ENCODE data around the gene ARHGEF28. TPM values are rescaled to one million over a fixed set of nuclear protein-coding genes. Genes with fewer than 3 reads are reported as not detected.

The ARHGEF28 gene
- total and polyA plus RNA-seq, 4 donors, result 4.8 to 27.8 (median 12.7) TPM

GRCh38 chr5:73672132-73672531 lies 46.1 kb downstream of the ARHGEF28 start:
- Histone ChIP-seq H3K27me3 (ENCODE audit: control insufficient read depth in 1 of 2, insufficient read depth in 2 of 2, low read length in 1 of 2) (no peaks in the 10 kb centered on the region), H3K27ac (ENCODE audit: low read depth in 1 of 2, low read length in 2 of 2) (no peak overlapping the region), H3K36me3 (ENCODE audit: control insufficient read depth in 1 of 2, insufficient read depth in 2 of 2, low read length in 1 of 2) (no peaks in the 10 kb centered on the region), H3K4me3 (ENCODE audit: low read length in 2 of 2) (no peak overlapping the region), H3K9me3 (ENCODE audit: control insufficient read depth, low read length) (no peaks in the 10 kb centered on the region), H3K4me1 (ENCODE audit: control insufficient read depth in 1 of 2, insufficient read depth in 2 of 2, low read length in 2 of 2) (peaks cover 8 to 14% of the 10 kb centered on the region in 2 donors)
- no peak for ATAC-seq (ENCODE audit: low FRiP score)
- intact Hi-C loops (cut with DNase I), result loop anchor here in 1 of 2 donors (5.0 to 10.0 kb wide), 2 partner anchors 45 to 73 kb away; partner anchors contain the start of gene ARHGEF28
- no peak for DNase-seq
- WGBS, 2 donors, result 66 to 69% methylated on average over 2 of the region's 2 CpGs

GRCh38 chr5:73673161-73673591 lies 47.2 kb downstream of the ARHGEF28 start:
- intact Hi-C loops (cut with DNase I), result loop anchor here in 1 of 2 donors (5.0 to 10.0 kb wide), 2 partner anchors 46 to 72 kb away; partner anchors contain the start of gene ARHGEF28
- no peak overlapping the region for H3K4me3 ChIP-seq (ENCODE audit: low read length in 2 of 2)
- H3K4me1 ChIP-seq (ENCODE audit: control insufficient read depth in 1 of 2, insufficient read depth in 2 of 2, low read length in 2 of 2), result peaks cover 8 to 14% of the 10 kb centered on the region in 2 donors
- no peak for DNase-seq
- no peaks in the 10 kb centered on the region for H3K36me3 ChIP-seq (ENCODE audit: control insufficient read depth in 1 of 2, insufficient read depth in 2 of 2, low read length in 1 of 2)
- peak overlapping the region; percentile 33 to 57 for H3K27ac ChIP-seq (ENCODE audit: low read depth in 1 of 2, low read length in 2 of 2)
- H3K9me3 ChIP-seq (ENCODE audit: control insufficient read depth, low read length), result no peaks in the 10 kb centered on the region
- H3K27me3 ChIP-seq (ENCODE audit: control insufficient read depth in 1 of 2, insufficient read depth in 2 of 2, low read length in 1 of 2), result no peaks in the 10 kb centered on the region
- ATAC-seq (ENCODE audit: low FRiP score), result no peak

- no peaks in the 10 kb centered on the region for H3K36me3 ChIP-seq (ENCODE audit: control insufficient read depth in 1 of 2, insufficient read depth in 2 of 2, low read length in 1 of 2)
- ATAC-seq (ENCODE audit: low FRiP score) (no peak), DNase-seq (no peak)
- H3K4me3 ChIP-seq (ENCODE audit: low read length in 2 of 2), result no peak overlapping the region
- H3K9me3 ChIP-seq (ENCODE audit: control insufficient read depth, low read length), result no peaks in the 10 kb centered on the region
- intact Hi-C loops (cut with DNase I), result loop anchor here in 1 of 2 donors (5.0 to 10.0 kb wide), 2 partner anchors 47 to 70 kb away; partner anchors contain the start of gene ARHGEF28
- peak overlapping the region in 1 of 2 donors; percentile 60 for H3K27ac ChIP-seq (ENCODE audit: low read depth in 1 of 2, low read length in 2 of 2)
- no peaks in the 10 kb centered on the region for H3K27me3 ChIP-seq (ENCODE audit: control insufficient read depth in 1 of 2, insufficient read depth in 2 of 2, low read length in 1 of 2)
- peaks cover 8 to 9% of the 10 kb centered on the region in 2 donors for H3K4me1 ChIP-seq (ENCODE audit: control insufficient read depth in 1 of 2, insufficient read depth in 2 of 2, low read length in 2 of 2)
- 70 to 78% methylated on average over 2 of the region's 2 CpGs for WGBS, 2 donors
Observed at GRCh38 chr5:73674669-73675004, 48.6 kb downstream of the ARHGEF28 start.

- Histone ChIP-seq H3K4me3 (ENCODE audit: low read length in 2 of 2) (no peak overlapping the region), H3K36me3 (ENCODE audit: control insufficient read depth in 1 of 2, insufficient read depth in 2 of 2, low read length in 1 of 2) (no peaks in the 10 kb centered on the region), H3K27me3 (ENCODE audit: control insufficient read depth in 1 of 2, insufficient read depth in 2 of 2, low read length in 1 of 2) (no peaks in the 10 kb centered on the region), H3K27ac (ENCODE audit: low read depth in 1 of 2, low read length in 2 of 2) (no peak overlapping the region), H3K4me1 (ENCODE audit: control insufficient read depth in 1 of 2, insufficient read depth in 2 of 2, low read length in 2 of 2) (peaks cover 4 to 6% of the 10 kb centered on the region in 2 donors), H3K9me3 (ENCODE audit: control insufficient read depth, low read length) (no peaks in the 10 kb centered on the region)
- intact Hi-C loops (cut with DNase I), result loop anchor here in 1 of 2 donors (10.0 kb wide), 1 partner anchor 66 kb away; no protein-coding TSS in a partner anchor
- 71 to 79% methylated on average over 4 of the region's 4 CpGs for WGBS, 2 donors
- no peak for ATAC-seq (ENCODE audit: low FRiP score)
- DNase-seq, result no peak
Observed at GRCh38 chr5:73678322-73678740, 52.3 kb downstream of the ARHGEF28 start.

- no peaks in the 10 kb centered on the region for H3K27me3 ChIP-seq (ENCODE audit: control insufficient read depth in 1 of 2, insufficient read depth in 2 of 2, low read length in 1 of 2)
- intact Hi-C loops (cut with DNase I), result loop anchor here in 1 of 2 donors (10.0 kb wide), 1 partner anchor 66 kb away; no protein-coding TSS in a partner anchor
- H3K36me3 ChIP-seq (ENCODE audit: control insufficient read depth in 1 of 2, insufficient read depth in 2 of 2, low read length in 1 of 2), result no peaks in the 10 kb centered on the region
- peaks cover 4 to 6% of the 10 kb centered on the region in 2 donors for H3K4me1 ChIP-seq (ENCODE audit: control insufficient read depth in 1 of 2, insufficient read depth in 2 of 2, low read length in 2 of 2)
- DNase-seq (no peak), ATAC-seq (ENCODE audit: low FRiP score) (no peak)
- 91 to 93% methylated on average over 3 of the region's 3 CpGs for WGBS, 2 donors
- no peaks in the 10 kb centered on the region for H3K9me3 ChIP-seq (ENCODE audit: control insufficient read depth, low read length)
- H3K27ac ChIP-seq (ENCODE audit: low read depth in 1 of 2, low read length in 2 of 2), result no peak overlapping the region
- H3K4me3 ChIP-seq (ENCODE audit: low read length in 2 of 2), result no peak overlapping the region
Observed at GRCh38 chr5:73678807-73679206, 52.8 kb downstream of the ARHGEF28 start.

- ATAC-seq (ENCODE audit: low FRiP score) (no peak), DNase-seq (no peak)
- Histone ChIP-seq H3K36me3 (ENCODE audit: control insufficient read depth in 1 of 2, insufficient read depth in 2 of 2, low read length in 1 of 2) (no peaks in the 10 kb centered on the region), H3K27me3 (ENCODE audit: control insufficient read depth in 1 of 2, insufficient read depth in 2 of 2, low read length in 1 of 2) (no peaks in the 10 kb centered on the region), H3K4me3 (ENCODE audit: low read length in 2 of 2) (no peak overlapping the region), H3K27ac (ENCODE audit: low read depth in 1 of 2, low read length in 2 of 2) (no peak overlapping the region), H3K4me1 (ENCODE audit: control insufficient read depth in 1 of 2, insufficient read depth in 2 of 2, low read length in 2 of 2) (no peaks in the 10 kb centered on the region), H3K9me3 (ENCODE audit: control insufficient read depth, low read length) (no peaks in the 10 kb centered on the region)
- 72 to 79% methylated on average over 1 of the region's 1 CpG for WGBS, 2 donors
- intact Hi-C loops (cut with DNase I), result no loop called here
Observed at GRCh38 chr5:73682176-73682575, 56.2 kb downstream of the ARHGEF28 start.

- H3K36me3 ChIP-seq (ENCODE audit: control insufficient read depth in 1 of 2, insufficient read depth in 2 of 2, low read length in 1 of 2), result no peaks in the 10 kb centered on the region
- no peak overlapping the region for H3K27ac ChIP-seq (ENCODE audit: low read depth in 1 of 2, low read length in 2 of 2)
- no peaks in the 10 kb centered on the region for H3K4me1 ChIP-seq (ENCODE audit: control insufficient read depth in 1 of 2, insufficient read depth in 2 of 2, low read length in 2 of 2)
- WGBS, 2 donors, result 45 to 47% methylated on average over 7 of the region's 7 CpGs
- no peak overlapping the region for H3K4me3 ChIP-seq (ENCODE audit: low read length in 2 of 2)
- ATAC-seq (ENCODE audit: low FRiP score) (no peak), DNase-seq (no peak)
- intact Hi-C loops (cut with DNase I), result no loop called here
- no peaks in the 10 kb centered on the region for H3K9me3 ChIP-seq (ENCODE audit: control insufficient read depth, low read length)
- no peaks in the 10 kb centered on the region for H3K27me3 ChIP-seq (ENCODE audit: control insufficient read depth in 1 of 2, insufficient read depth in 2 of 2, low read length in 1 of 2)
Observed at GRCh38 chr5:73684691-73685090, 58.7 kb downstream of the ARHGEF28 start.

- Histone ChIP-seq H3K36me3 (ENCODE audit: control insufficient read depth in 1 of 2, insufficient read depth in 2 of 2, low read length in 1 of 2) (no peaks in the 10 kb centered on the region), H3K27me3 (ENCODE audit: control insufficient read depth in 1 of 2, insufficient read depth in 2 of 2, low read length in 1 of 2) (no peaks in the 10 kb centered on the region), H3K9me3 (ENCODE audit: control insufficient read depth, low read length) (no peaks in the 10 kb centered on the region), H3K27ac (ENCODE audit: low read depth in 1 of 2, low read length in 2 of 2) (no peak overlapping the region), H3K4me3 (ENCODE audit: low read length in 2 of 2) (no peak overlapping the region), H3K4me1 (ENCODE audit: control insufficient read depth in 1 of 2, insufficient read depth in 2 of 2, low read length in 2 of 2) (no peaks in the 10 kb centered on the region)
- DNase-seq (no peak), ATAC-seq (ENCODE audit: low FRiP score) (no peak)
- intact Hi-C loops (cut with DNase I), result no loop called here
- 60 to 73% methylated on average over 1 of the region's 1 CpG for WGBS, 2 donors
Observed at GRCh38 chr5:73686912-73687311, 60.9 kb downstream of the ARHGEF28 start.

GRCh38 chr5:73687357-73687756 lies 61.4 kb downstream of the ARHGEF28 start:
- intact Hi-C loops (cut with DNase I), result no loop called here
- Histone ChIP-seq H3K9me3 (ENCODE audit: control insufficient read depth, low read length) (no peaks in the 10 kb centered on the region), H3K4me1 (ENCODE audit: control insufficient read depth in 1 of 2, insufficient read depth in 2 of 2, low read length in 2 of 2) (no peaks in the 10 kb centered on the region), H3K36me3 (ENCODE audit: control insufficient read depth in 1 of 2, insufficient read depth in 2 of 2, low read length in 1 of 2) (no peaks in the 10 kb centered on the region), H3K27ac (ENCODE audit: low read depth in 1 of 2, low read length in 2 of 2) (no peak overlapping the region), H3K27me3 (ENCODE audit: control insufficient read depth in 1 of 2, insufficient read depth in 2 of 2, low read length in 1 of 2) (no peaks in the 10 kb centered on the region), H3K4me3 (ENCODE audit: low read length in 2 of 2) (no peak overlapping the region)
- DNase-seq, result no peak
- WGBS, 2 donors, result 82 to 90% methylated on average over 1 of the region's 1 CpG
- ATAC-seq (ENCODE audit: low FRiP score), result no peak
